ENCODE measurements around the gene CFAP61.
A peak's percentile ranks its signal among the peaks of the same experiment; 100 is the strongest.

The CFAP61 gene

GRCh38 chr20:20386192-20386591 is 333.9 kb downstream of the CFAP61 start:
- no peak overlapping the region for H3K4me3 ChIP-seq (ENCODE audit: low read depth, low read length)
- H3K4me1 ChIP-seq (ENCODE audit: control insufficient read depth, insufficient read depth, low read length): no peaks in the 10 kb centered on the region
- H3K9me3 ChIP-seq (ENCODE audit: control insufficient read depth, insufficient read depth, low read depth, low read length): no peaks in the 10 kb centered on the region
- H3K27ac ChIP-seq (ENCODE audit: extremely low read depth, low read depth, low read length): no peak overlapping the region
- ChIA-PET POLR2A (no interaction called here), CTCF (no interaction called here)
- H3K36me3 ChIP-seq (ENCODE audit: control insufficient read depth in 2 of 2, insufficient read depth in 1 of 2, low read length in 2 of 2): no peaks in the 10 kb centered on the region
- TF ChIP-seq ZIC2 (tag by site-specific recombination; IDR thresholded peaks at IDR 0.05) (0 out of 2 replicates have a peak, but pooled peaks have one; percentile 22), PRDM2 (tag by site-specific recombination; IDR thresholded peaks at IDR 0.05; ENCODE audit: borderline replicate concordance) (no peak), ZNF239 (tag by site-specific recombination; IDR thresholded peaks at IDR 0.05) (no peak), ZNF510 (tag by site-specific recombination; IDR thresholded peaks at IDR 0.05; ENCODE audit: insufficient replicate concordance) (no peak)

DNA sequence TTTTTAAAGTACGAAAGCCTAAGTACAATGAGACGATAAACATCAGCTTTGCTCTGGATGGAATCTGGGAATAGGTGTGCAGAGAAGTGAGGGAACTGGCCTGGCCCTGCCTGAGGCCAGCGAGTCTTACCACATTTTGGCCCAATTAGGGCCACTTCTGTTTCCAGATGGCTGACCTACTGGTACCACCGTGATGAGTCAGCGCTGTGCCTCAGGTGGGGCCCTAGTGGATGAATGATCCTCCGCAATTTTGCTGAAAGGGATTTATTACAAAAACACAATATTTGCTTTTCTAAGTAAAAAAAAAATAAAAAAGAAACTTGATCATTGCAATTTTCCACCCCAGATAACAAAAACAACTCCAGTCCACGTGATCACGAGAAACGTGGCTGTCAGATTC is 338.1 kb downstream of the CFAP61 start:
- TF ChIP-seq SP7 (tag by site-specific recombination; IDR thresholded peaks at IDR 0.05): no peak
- TF ChIP-seq ZNF610 (tag by site-specific recombination; IDR thresholded peaks at IDR 0.05; ENCODE audit: borderline replicate concordance): no peak
- TF ChIP-seq, protein P1, sequence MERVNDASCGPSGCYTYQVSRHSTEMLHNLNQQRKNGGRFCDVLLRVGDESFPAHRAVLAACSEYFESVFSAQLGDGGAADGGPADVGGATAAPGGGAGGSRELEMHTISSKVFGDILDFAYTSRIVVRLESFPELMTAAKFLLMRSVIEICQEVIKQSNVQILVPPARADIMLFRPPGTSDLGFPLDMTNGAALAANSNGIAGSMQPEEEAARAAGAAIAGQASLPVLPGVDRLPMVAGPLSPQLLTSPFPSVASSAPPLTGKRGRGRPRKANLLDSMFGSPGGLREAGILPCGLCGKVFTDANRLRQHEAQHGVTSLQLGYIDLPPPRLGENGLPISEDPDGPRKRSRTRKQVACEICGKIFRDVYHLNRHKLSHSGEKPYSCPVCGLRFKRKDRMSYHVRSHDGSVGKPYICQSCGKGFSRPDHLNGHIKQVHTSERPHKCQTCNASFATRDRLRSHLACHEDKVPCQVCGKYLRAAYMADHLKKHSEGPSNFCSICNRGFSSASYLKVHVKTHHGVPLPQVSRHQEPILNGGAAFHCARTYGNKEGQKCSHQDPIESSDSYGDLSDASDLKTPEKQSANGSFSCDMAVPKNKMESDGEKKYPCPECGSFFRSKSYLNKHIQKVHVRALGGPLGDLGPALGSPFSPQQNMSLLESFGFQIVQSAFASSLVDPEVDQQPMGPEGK (tag by site-specific recombination; IDR thresholded peaks at IDR 0.05): no peak
- TF ChIP-seq ZNF112 (tag by site-specific recombination; IDR thresholded peaks at IDR 0.05): no peak
- TF ChIP-seq ZNF76 (tag by site-specific recombination; IDR thresholded peaks at IDR 0.05; ENCODE audit: borderline replicate concordance, low read depth): no peak
- TF ChIP-seq, protein P2, sequence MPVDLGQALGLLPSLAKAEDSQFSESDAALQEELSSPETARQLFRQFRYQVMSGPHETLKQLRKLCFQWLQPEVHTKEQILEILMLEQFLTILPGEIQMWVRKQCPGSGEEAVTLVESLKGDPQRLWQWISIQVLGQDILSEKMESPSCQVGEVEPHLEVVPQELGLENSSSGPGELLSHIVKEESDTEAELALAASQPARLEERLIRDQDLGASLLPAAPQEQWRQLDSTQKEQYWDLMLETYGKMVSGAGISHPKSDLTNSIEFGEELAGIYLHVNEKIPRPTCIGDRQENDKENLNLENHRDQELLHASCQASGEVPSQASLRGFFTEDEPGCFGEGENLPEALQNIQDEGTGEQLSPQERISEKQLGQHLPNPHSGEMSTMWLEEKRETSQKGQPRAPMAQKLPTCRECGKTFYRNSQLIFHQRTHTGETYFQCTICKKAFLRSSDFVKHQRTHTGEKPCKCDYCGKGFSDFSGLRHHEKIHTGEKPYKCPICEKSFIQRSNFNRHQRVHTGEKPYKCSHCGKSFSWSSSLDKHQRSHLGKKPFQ (tag by site-specific recombination; IDR thresholded peaks at IDR 0.05): no peak
- TF ChIP-seq ZFP37 (tag by site-specific recombination; IDR thresholded peaks at IDR 0.05): no peak
- no peak for TF ChIP-seq ZBTB26 (tag by site-specific recombination; optimal IDR thresholded peaks at IDR 0.05)
- TF ChIP-seq ZNF776 (tag by site-specific recombination; IDR thresholded peaks at IDR 0.05; ENCODE audit: borderline replicate concordance): no peak
- TF ChIP-seq ZNF274 (IDR thresholded peaks at IDR 0.05; ENCODE audit: low read length): no peak
- no peak for TF ChIP-seq ZNF274 (tag by site-specific recombination; IDR thresholded peaks at IDR 0.05; ENCODE audit: borderline replicate concordance)
- no peak for TF ChIP-seq RBAK (tag by site-specific recombination; IDR thresholded peaks at IDR 0.05)
- TF ChIP-seq ZNF600 (tag by site-specific recombination; IDR thresholded peaks at IDR 0.05): no peak
- no peak for TF ChIP-seq ZNF391 (tag by site-specific recombination; IDR thresholded peaks at IDR 0.05; ENCODE audit: borderline replicate concordance, low read depth)
- TF ChIP-seq ZNF37A (tag by site-specific recombination; IDR thresholded peaks at IDR 0.05): no peak
- no peak for TF ChIP-seq ZNF670 (tag by site-specific recombination; IDR thresholded peaks at IDR 0.05; ENCODE audit: low read depth)
- no peak for TF ChIP-seq SCRT1 (tag by site-specific recombination; IDR thresholded peaks at IDR 0.05; ENCODE audit: borderline replicate concordance)
- Histone ChIP-seq H3K4me1 (ENCODE audit: control insufficient read depth, insufficient read depth, low read length) (no peaks in the 10 kb centered on the region), H3K9me3 (ENCODE audit: control insufficient read depth, insufficient read depth, low read depth, low read length) (no peaks in the 10 kb centered on the region), H3K4me3 (ENCODE audit: low read depth, low read length) (no peak overlapping the region), H3K27ac (ENCODE audit: extremely low read depth, low read depth, low read length) (no peak overlapping the region), H3K36me3 (ENCODE audit: control insufficient read depth in 2 of 2, insufficient read depth in 1 of 2, low read length in 2 of 2) (no peaks in the 10 kb centered on the region)
- ChIA-PET POLR2A (no interaction called here), CTCF (no interaction called here)
